ENCODE measurements around the gene CLOCK. TPM values are rescaled to one million over a fixed set of nuclear protein-coding genes. Genes with fewer than 3 reads are reported as not detected.
"Not testable (repeated sequence)": the region's sequence is repeated elsewhere in the genome, so short reads cannot be mapped to it uniquely, and the experiment has no call there.

Gene CLOCK
- total RNA-seq, 1 experiment from 2014 or later, result 14.9 TPM

GRCh38 chr4:55560096-55560495 lies 13.4 kb upstream of the CLOCK start:
- Histone ChIP-seq H3K4me3 (ENCODE audit: low read depth, low read length, poor library complexity, severe bottlenecking) (no peak overlapping the region), H3K4me1 (ENCODE audit: insufficient read depth, low read length, poor library complexity, severe bottlenecking) (no peaks in the 10 kb centered on the region), H3K27ac (ENCODE audit: low read depth, low read length, poor library complexity, severe bottlenecking) (no peak overlapping the region), H3K36me3 (ENCODE audit: insufficient read depth, low read length, poor library complexity, severe bottlenecking) (no peaks in the 10 kb centered on the region), H3K9me3 (ENCODE audit: low read depth, low read length, poor library complexity, severe bottlenecking) (no peaks in the 10 kb centered on the region), H3K27me3 (replicated peaks; ENCODE audit: insufficient read depth, low read depth, low read length, poor library complexity) (no peaks in the 10 kb centered on the region)
- intact Hi-C loops (cut with micrococcal nuclease; ENCODE audit: unreplicated experiment), result no loop called here
- POLR2A ChIA-PET (ENCODE audit: low non-redundant PET), result no interaction called here
- BruUV-seq (replicated peaks), result no TSS peak
- no peak for TF ChIP-seq EZH2 (IDR thresholded peaks at IDR 0.05; ENCODE audit: borderline replicate concordance, low read depth, low read length, poor library complexity, severe bottlenecking)
- no peak for TF ChIP-seq CTCF (conservative IDR thresholded peaks at IDR 0.05; ENCODE audit: low read depth, low read length)
- CTCF ChIA-PET, result no interaction called here
- no peak for DNase-seq (ENCODE audit: low spot score)

- ChIA-PET POLR2A (ENCODE audit: low non-redundant PET) (no interaction called here), CTCF (no interaction called here)
- Histone ChIP-seq H3K27ac (ENCODE audit: low read depth, low read length, poor library complexity, severe bottlenecking) (no peak overlapping the region), H3K4me1 (ENCODE audit: insufficient read depth, low read length, poor library complexity, severe bottlenecking) (no peaks in the 10 kb centered on the region), H3K27me3 (replicated peaks; ENCODE audit: insufficient read depth, low read depth, low read length, poor library complexity) (no peaks in the 10 kb centered on the region), H3K9me3 (ENCODE audit: low read depth, low read length, poor library complexity, severe bottlenecking) (no peaks in the 10 kb centered on the region), H3K36me3 (ENCODE audit: insufficient read depth, low read length, poor library complexity, severe bottlenecking) (no peaks in the 10 kb centered on the region), H3K4me3 (ENCODE audit: low read depth, low read length, poor library complexity, severe bottlenecking) (no peak overlapping the region)
- no TSS peak for BruUV-seq (replicated peaks)
- no peak for TF ChIP-seq EZH2 (IDR thresholded peaks at IDR 0.05; ENCODE audit: borderline replicate concordance, low read depth, low read length, poor library complexity, severe bottlenecking)
- TF ChIP-seq CTCF (conservative IDR thresholded peaks at IDR 0.05; ENCODE audit: low read depth, low read length), result peak; percentile 40; the same call in 1 of the 2 replicates
- intact Hi-C loops (cut with micrococcal nuclease; ENCODE audit: unreplicated experiment), result no loop called here
- DNase-seq (ENCODE audit: low spot score), result no peak
These were observed 7.8 kb upstream of the CLOCK start for GRCh38 chr4:55554453-55555030.

GRCh38 chr4:55553441-55554201 lies 6.9 kb upstream of the CLOCK start:
- Histone ChIP-seq H3K9me3 (ENCODE audit: low read depth, low read length, poor library complexity, severe bottlenecking) (no peaks in the 10 kb centered on the region), H3K27ac (ENCODE audit: low read depth, low read length, poor library complexity, severe bottlenecking) (no peak overlapping the region), H3K4me1 (ENCODE audit: insufficient read depth, low read length, poor library complexity, severe bottlenecking) (no peaks in the 10 kb centered on the region), H3K36me3 (ENCODE audit: insufficient read depth, low read length, poor library complexity, severe bottlenecking) (no peaks in the 10 kb centered on the region), H3K4me3 (ENCODE audit: low read depth, low read length, poor library complexity, severe bottlenecking) (no peak overlapping the region), H3K27me3 (replicated peaks; ENCODE audit: insufficient read depth, low read depth, low read length, poor library complexity) (no peaks in the 10 kb centered on the region)
- peak; percentile 6 for DNase-seq (ENCODE audit: low spot score)
- ChIA-PET CTCF (no interaction called here), POLR2A (ENCODE audit: low non-redundant PET) (no interaction called here)
- no TSS peak for BruUV-seq (replicated peaks)
- intact Hi-C loops (cut with micrococcal nuclease; ENCODE audit: unreplicated experiment), result no loop called here
- TF ChIP-seq EZH2 (IDR thresholded peaks at IDR 0.05; ENCODE audit: borderline replicate concordance, low read depth, low read length, poor library complexity, severe bottlenecking) (no peak), CTCF (conservative IDR thresholded peaks at IDR 0.05; ENCODE audit: low read depth, low read length) (no peak)

- H3K27me3 ChIP-seq (replicated peaks; ENCODE audit: insufficient read depth, low read depth, low read length, poor library complexity); H3K4me1 ChIP-seq (ENCODE audit: insufficient read depth, low read length, poor library complexity, severe bottlenecking); DNase-seq (ENCODE audit: low spot score); H3K27ac ChIP-seq (ENCODE audit: low read depth, low read length, poor library complexity, severe bottlenecking); H3K36me3 ChIP-seq (ENCODE audit: insufficient read depth, low read length, poor library complexity, severe bottlenecking); BruUV-seq (replicated peaks); CTCF ChIA-PET; H3K4me3 ChIP-seq (ENCODE audit: low read depth, low read length, poor library complexity, severe bottlenecking); H3K9me3 ChIP-seq (ENCODE audit: low read depth, low read length, poor library complexity, severe bottlenecking); intact Hi-C loops (cut with micrococcal nuclease; ENCODE audit: unreplicated experiment); POLR2A ChIA-PET (ENCODE audit: low non-redundant PET): not testable (repeated sequence)
These were observed 5.3 kb upstream of the CLOCK start for GRCh38 chr4:55551964-55552363.

All from A673 (cell line).